Tongue (tissue), 2 donors: ENCODE results near the gene ASPM. TPM values are rescaled to one million over a fixed set of nuclear protein-coding genes. Genes with fewer than 3 reads are reported as not detected.

Experiments
- DNase-seq: peaks from one replicate; pipeline ENCODE4 v3.0.0-alpha.2; 2015
- total RNA-seq: library from RNA; depleted of rRNA; stranded (reverse); fragments of >200 nt; gene quantifications from one replicate; pipeline ENCODE4 v1.2.3, GENCODE V29; 2014

ASPM gene
- total RNA-seq = 23.7 TPM

DNA sequence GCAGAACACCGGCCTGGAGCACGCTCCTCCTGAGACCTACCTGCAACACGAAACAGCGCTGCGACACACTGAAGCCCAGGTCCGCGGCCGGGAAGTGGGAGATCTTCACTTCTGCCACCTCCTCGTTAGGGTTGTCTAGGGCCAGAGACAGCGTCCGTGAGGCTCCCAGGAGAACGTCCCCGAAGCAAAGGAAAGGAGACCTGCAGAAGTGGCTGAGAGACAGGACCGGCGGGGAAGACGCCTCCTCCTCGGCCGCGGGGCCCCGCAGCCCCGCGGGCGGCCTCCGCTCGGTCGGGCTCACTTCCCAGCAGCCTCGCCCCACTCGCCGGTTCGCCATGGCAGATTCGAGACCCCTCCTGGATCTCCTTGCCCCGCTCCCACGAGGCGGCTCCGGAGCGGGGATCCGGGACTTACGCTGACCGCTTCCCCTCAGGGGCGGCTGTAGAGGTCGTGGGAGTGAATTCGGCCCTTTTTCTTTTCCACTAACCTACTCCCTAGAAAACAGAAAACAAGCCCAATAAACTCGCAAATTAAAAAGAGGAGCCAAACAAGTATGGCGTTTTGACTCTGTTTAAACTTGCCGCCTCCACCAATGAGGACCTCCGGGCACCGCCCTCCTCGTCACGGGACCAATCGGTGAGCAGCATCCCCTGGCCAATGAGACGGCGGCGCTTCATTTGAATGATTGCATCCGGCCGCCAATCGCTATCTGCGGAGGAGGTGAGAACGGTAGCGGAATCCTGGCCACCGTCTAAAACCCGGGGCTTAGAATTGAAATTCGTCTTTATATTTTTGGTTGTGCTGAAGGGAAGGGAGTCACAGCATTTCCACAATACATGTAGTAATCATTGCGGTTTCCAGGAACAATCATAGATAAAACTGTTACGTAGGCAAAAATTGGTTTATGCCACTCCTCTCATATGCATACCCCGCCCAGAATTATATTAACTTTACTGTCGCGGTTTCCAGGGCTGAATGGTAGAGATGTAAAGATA lies at the start of gene ASPM:
Gene ASPM (minus strand): TSS at position 569 of the 995 bp plus-strand sequence. CDS start 232 bp downstream, at position 337.
- DNase-seq = peak; percentile 98

GRCh38 chr1:197195100-197195499 lies 48.6 kb upstream of the ASPM start:
- DNase-seq = no peak

- no peak for DNase-seq
Measured at GRCh38 chr1:197184190-197184589, 37.7 kb upstream of the ASPM start.

GRCh38 chr1:197183195-197183748 lies 36.8 kb upstream of the ASPM start:
- DNase-seq = no peak

DNA sequence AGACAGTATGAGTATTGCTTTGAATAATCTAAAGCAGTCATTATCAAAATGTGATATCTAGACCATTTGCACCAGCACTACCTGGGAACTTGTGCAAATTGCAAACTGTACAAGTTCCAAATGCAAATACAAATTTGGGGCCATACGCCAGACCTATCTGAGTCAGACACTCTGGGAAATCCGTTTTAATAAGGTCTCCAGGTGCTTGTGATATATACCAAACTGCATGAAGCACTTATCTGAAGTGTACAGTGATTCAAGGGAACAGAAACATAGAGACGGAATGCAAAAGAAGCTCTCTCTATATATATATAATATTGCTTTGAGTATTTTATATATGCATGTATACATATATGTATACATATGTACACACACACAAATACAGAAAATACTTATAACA lies 36.2 kb upstream of the ASPM start:
- DNase-seq = no peak

DNA sequence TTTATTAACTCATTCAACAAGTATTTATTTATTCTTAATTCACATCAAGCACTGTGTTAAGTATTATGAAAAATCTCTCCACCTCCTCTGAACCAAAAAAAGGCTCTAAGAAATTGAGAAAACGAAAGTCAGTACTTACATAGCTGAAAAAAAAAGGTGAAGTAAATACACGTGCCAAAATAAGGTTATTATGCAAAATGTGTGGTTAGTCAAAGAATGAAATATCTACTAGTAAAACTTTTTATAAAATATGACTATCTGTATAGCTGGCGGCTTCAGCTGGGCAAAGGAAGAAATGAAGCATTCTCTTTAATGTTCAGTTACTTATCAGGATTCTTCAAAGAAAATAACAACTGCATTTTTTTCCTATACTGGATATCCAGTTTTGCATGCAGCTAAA lies 35.5 kb upstream of the ASPM start:
- no peak for DNase-seq

- peak; percentile 54 for DNase-seq
Measured at GRCh38 chr1:197180252-197180878, 33.9 kb upstream of the ASPM start.

- DNase-seq = no peak
Measured at GRCh38 chr1:197178998-197179397, 32.5 kb upstream of the ASPM start.

- no peak for DNase-seq
Measured at GRCh38 chr1:197174818-197175217, 28.3 kb upstream of the ASPM start.

GRCh38 chr1:197173571-197174507 lies 27.4 kb upstream of the ASPM start:
- DNase-seq = no peak

GRCh38 chr1:197171531-197171930 lies 25.1 kb upstream of the ASPM start:
- DNase-seq = no peak

DNA sequence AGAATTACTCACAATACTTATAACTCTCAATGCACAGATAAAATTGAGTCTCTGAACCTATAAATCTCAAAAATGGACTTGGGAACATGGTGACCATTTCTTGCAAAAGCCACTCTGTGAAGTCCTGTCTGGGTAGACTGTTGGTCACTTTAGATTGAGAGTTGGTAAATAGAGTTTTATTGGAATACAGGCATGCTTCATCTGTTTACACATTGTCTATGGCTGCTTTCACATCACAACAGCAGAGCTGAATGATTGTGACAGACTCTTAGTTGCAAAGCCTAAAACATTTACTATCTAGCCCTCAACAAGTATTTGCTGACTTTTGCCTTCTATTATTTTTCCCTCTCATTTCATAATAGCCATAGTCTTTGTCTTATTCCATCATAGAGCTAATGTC lies 24.1 kb upstream of the ASPM start:
- no peak for DNase-seq

- no peak for DNase-seq
Measured at GRCh38 chr1:197159461-197159860, 13.0 kb upstream of the ASPM start.

- no peak for DNase-seq
Measured at GRCh38 chr1:197156692-197157091, 10.2 kb upstream of the ASPM start.

DNA sequence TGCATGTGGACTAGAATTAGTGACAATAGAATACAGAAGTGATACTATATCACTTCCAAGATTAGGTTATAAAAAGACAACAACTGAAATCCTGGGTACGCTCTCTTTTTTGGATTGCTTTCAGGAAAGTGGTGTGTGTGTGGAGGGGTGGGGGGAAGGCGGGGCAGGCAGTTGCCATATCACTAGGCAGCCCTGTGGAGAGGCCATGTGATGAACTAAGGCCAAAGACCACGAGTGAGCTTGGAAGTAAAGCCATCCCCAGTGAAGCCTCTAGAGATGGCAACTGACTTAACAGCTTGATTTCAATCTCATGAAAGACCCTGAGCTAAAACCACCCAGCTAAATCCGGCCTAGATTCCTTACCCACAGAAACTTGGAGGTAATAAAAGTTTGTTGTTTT lies 6.2 kb upstream of the ASPM start:
- no peak for DNase-seq

DNA sequence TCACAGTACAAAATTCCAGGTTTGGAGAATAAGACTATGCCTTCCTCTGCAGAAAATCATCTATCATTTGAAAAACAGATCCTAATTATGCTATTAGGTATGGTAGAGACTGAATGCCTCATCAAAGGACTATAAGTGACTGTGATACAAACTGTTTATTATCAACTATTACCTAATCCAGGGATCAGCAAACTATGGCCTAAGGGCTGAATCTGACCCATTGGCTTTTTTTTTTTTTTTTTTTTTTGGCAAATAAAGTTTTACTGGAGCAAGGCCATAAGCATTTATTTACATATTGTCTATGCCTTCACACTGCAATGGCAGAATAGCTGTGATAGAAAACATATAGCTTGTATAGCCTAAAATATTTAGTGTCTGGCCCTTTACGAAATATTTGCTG lies 4.7 kb upstream of the ASPM start:
- no peak for DNase-seq

DNA sequence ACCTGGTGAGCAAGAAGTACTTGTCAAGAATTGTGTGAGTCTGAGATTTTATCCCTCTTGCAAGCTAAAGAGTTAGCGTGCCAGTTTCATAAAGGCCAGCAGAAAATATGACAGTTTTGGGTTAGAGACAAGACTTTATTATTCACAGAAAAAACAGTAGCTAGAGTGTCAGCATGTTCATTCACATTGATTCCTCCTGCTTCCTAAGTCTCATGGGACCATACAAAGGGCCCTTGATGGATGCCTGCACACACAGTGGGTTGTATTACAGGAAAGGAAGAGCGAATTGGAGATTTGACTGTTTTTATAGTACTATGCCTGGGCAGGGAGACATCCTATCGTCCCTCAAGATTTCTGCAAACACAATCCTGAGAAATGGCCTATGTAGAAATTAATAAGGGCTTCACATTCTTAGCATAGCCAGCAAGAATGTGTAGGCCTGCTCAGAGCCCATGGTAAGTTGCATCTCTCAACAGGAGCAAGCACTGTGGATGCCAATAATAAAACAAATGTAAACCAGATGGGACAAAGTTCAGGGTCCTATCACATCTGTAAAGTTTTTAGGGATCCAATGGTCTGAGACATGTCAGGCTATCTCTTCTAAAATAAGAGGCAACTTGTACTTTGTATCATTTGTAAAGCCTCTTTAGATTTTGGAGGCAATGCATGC lies 4.0 kb upstream of the ASPM start:
- DNase-seq = no peak

DNA sequence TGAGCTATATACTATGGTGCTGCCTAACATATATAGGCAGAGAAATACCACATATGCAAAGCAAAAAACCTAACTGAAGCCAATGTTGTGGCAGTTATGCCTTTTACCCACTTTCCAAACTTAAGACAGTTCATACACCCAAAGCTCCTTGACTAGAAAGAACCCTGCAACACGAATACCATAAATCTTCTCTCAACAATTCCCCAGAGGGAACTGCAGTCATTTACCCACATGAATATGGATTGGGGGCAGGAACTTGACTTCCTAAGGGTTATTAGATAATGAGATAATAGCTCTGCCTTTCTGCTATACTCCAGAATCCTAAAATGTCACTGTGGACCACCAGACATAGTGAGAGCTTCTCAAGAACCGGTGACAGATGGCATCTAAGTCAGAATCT lies 2.9 kb upstream of the ASPM start:
- no peak for DNase-seq

DNA sequence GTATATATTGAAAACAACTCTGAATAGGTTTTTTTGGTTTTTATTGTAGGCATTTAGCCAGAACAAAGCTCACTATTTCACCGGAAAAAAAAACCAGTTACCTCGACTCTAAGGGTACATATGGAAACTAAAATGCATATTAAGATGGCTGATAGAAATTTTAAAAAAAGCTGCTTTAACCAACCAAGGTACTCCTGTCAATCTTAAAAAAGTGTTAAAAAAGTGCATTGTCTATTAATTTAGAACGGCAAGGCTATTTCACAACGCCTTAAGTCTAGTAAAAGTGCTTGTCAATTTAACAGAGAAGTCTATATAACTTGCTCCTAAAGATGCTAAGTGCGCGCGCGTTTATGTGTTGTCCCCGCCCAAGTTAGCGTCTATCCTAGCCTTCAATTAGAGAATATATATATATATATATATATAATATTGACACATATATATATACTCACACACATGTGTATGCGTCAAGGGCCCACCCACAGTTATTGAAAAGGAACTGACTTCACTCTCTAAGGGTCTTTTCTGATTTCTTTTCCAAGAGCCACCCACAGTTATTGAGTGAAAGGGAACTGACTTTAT lies 934 bp downstream of the ASPM start:
- DNase-seq = peak; percentile 26

DNA sequence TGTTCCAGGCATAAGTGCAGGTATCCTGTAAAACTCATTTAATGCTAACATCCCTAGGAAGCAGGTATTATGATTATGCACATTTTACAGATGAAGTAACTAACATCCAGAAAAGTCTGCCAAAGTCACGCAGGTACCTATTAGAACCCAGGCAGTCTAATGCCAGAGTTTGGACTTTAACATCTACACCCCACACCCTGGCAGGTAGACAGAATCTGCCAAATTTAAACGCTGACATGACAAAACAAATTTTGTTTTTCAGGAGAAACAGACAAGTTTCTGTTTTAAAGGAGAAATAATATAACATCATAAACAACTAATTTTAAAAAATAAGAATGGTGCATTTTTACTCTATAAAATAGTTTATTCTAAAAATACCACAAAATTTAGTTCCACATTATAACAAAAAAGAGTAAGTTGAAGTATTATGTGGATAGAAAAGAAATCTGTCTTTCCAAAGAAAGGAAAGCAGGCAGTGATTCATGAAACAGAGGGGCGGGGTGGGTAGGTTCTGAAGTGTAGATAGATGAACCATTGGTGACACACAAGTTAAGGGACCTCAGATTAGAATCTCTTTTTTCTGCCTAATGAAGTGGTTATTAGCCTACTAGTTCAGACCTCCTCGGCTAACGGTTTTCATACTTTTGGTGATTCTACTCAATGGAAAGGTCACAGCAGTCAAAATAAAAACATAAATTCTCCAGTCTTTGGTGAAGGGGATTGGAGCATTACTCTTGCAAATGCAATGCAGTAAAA lies 1.7 kb downstream of the ASPM start:
- peak; percentile 30 for DNase-seq
